IPS DF 4.7 (cell line): ENCODE results near the gene ZNF155.
"Not testable (repeated sequence)": the region's sequence is repeated elsewhere in the genome, so short reads cannot be mapped to it uniquely, and the experiment has no call there.

Source experiments
- DNase-seq: peaks from one replicate; pipeline ENCODE4 v3.0.0-alpha.2; 2013; ENCODE audit warnings: low spot score; ENCODE audit errors: extremely low read depth

Gene ZNF155

DNA sequence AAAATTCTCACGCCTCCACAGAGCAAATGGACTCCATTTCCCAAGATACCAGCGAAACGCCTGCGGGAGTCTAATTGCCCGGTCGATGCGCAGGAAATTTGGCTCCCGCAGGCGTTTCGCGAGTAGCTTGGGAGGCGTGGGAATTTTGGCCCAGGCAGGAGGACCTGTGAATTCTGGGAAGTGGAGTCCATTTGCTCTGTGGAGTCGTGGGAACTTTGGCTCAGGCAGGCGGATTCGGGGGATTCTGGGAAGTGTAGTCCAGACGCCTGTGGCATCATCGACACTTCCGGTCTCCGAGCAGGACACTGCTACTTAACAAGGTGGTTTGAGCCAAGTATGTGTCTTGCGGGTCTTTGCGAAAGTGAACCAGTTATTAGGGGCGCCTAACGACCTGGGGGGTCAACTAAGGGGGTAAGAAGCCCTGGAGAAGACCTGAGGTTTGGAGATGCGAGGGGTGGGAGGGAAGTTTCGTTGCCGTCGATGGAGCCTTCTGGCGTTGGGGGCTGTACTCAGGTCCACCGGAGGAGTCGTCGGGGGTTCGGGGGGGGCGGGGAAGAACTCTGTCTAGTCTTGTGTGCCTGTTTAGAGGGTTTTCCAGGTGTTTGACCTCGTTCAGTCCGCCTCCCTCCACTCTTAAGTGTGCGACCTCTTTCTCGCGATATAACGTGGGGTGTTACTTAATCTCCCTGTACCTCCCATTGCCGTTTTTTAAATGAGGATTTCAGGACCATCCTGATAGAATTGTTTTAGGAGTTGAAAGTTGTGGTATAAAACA is at the start of gene ZNF155:
ZNF155 (plus strand) TSS at position 277 of the 775 bp plus-strand sequence. CDS start 4,356 bp downstream, outside the sequence.
- peak; percentile 97 for DNase-seq

GRCh38 chr19:43934985-43935708 is 48.8 kb upstream of the ZNF155 start, which contains the start of gene ZNF45:
Gene ZNF45 (minus strand): TSS chr19:43935282. CDS start chr19:43922185, 13,097 bp downstream.
- DNase-seq: no peak

- DNase-seq: no peak
Measured at GRCh38 chr19:43936188-43936587, 47.8 kb upstream of the ZNF155 start.

GRCh38 chr19:43939557-43940260 is 44.3 kb upstream of the ZNF155 start:
- DNase-seq: no peak

DNA sequence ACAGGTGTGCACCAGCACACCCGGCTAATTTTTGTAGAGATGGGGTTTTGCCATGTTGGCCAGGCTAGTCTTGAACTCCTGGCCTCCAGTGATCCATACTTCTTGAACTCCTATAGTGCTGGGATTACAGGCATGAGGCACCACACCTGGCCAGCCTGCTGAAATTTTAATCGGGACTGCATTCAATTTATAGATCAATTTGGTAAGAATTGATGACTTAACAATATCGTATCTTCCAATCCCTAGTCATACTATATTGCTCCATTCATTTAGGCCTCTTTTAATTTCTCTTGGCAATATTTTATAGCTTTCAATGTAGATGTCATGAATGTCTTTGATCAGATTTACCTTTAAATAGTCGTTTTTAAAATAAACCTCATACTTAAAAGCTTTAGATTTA is 43.3 kb upstream of the ZNF155 start:
- DNase-seq: no peak

GRCh38 chr19:43941209-43941608 is 42.8 kb upstream of the ZNF155 start:
- no peak for DNase-seq

- DNase-seq: not testable (repeated sequence)
Measured at GRCh38 chr19:43947412-43947811, 36.6 kb upstream of the ZNF155 start.

GRCh38 chr19:43949803-43950202 is 34.2 kb upstream of the ZNF155 start:
- not testable (repeated sequence) for DNase-seq

DNA sequence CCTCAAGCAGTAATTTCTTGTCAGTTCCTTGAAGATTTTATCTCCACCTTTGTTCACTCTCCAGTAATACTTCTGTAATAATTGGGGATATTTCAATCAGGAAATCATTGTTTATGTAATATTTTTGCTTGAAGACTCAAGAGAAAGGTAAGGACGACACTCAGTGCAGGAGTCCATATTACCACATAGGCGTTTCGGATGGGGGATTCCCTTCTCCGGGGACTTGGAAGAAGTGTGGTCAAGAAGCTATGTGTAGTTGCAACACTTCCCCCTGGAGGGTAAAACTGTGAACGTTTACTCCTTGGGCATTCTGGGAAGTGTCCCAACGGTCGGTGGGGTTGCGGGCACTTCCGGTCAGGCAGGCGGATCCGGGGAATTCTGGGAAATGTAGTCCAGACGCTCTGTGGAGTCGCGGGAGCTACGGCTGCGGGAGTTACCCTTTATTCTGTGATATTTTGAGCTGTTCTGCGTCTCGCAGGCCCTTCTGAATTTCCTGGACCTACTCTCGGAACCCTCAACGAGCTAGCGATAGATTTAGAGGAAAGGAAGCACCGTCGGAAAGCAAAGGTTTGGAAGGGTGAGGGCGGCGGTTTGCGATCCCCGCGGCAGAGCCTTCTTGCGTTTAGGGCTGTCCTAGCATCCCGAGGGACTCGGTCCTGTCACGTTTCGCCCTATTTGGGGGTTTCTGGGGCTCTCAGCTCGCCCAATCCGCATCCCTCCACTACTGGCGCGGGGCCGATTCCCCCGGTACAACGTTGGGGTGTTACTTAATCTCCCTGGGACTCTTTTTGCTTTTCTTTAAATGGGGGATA is 32.9 kb upstream of the ZNF155 start, which contains the start of gene ZNF221:
ZNF221 (plus strand) TSS at position 395 of the 812 bp plus-strand sequence. CDS start 11,499 bp downstream, outside the sequence.
- DNase-seq: peak; percentile 91

DNA sequence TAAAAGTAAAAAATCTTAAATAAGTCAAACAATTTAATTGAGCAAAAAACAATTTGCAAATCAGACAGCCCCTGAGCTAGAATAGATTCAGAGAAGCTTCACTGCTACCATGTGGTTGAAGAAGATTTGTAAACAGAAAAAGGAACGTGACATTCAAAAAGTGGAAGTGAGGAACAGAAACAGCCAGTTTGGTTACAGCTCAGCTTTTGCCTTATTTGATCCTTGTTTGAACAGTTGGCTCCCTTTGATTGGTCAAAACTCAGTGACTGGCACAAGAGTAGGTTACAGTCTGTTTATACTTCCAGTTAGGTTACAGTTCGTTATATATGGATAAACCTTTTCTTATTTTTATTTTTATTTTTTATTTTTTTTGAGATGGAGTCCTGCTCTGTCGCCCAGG is 27.2 kb upstream of the ZNF155 start:
- DNase-seq: no peak

GRCh38 chr19:43957891-43958290 is 26.1 kb upstream of the ZNF155 start:
- DNase-seq: no peak

DNA sequence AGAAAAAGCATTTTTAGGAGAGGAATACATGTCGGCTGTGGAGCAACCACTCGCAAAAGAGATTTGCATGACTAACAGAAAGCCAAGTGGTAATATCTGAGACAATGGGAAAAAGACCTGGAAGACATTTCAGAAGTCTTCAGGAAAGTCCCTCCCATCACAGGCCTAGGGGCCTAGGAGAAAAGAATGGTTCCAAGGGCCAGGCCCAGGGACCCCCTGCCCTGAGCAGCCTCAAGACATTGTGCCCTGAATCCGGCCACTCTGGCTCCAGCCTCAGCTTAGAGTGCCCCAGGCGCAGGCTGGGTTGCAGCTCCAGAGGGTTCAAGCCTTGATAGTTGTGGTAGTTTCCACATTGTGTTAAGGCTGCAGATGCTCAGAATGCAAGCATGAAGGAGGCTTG is 23.6 kb upstream of the ZNF155 start:
- DNase-seq: no peak

DNA sequence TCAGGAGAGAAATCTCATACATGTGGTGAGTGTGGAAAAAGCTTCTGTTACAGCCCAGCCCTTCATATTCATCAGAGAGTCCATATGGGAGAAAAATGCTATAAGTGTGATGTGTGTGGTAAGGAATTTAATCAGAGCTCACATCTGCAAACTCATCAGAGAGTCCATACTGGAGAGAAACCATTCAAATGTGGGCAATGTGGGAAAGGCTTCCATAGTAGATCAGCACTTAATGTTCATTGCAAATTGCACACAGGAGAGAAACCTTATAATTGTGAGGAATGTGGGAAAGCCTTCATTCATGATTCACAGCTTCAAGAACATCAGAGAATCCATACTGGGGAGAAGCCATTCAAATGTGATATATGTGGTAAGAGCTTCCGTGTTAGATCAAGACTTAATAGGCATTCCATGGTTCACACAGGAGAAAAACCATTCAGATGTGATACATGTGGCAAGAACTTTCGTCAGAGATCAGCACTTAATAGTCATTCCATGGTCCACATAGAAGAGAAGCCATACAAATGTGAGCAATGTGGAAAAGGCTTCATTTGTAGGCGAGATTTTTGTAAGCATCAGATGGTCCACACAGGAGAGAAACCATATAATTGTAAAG is 17.8 kb upstream of the ZNF155 start:
- no peak for DNase-seq

DNA sequence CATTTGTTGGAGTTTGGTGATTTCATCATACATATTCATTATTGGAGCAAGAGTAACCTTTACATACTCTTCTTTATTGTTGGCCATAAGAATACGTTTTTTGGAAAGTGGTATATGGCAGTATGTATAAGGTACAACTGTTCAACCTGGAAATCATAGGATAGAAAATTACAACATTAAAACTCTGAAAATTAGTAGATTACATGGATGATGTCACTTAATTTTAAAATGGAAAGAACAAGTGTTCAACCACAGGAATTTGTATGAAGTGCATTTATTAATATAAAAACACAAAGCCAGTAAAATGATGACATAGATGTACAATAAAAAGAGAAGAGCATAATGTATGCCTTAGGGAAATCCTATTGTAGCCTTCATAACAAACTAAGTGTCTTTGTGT is 7.3 kb upstream of the ZNF155 start:
- DNase-seq: no peak

GRCh38 chr19:43983544-43983911 is 460 bp upstream of the ZNF155 start:
- DNase-seq: no peak

DNA sequence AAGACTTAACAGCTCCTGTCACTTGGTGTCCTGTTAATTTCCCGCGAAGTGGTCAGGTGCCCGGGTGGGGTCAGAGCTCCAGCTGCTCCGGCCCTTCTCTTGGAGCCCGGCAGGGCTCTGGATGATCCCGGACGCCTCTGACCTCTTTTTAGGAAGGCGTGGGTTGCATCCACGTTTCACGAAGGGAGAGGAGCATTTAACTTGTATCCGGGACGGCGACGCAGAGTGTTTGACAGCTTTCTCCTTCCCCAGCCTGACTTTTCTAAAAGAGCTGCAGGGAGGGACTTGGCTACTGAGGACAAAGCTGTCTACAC is 656 bp downstream of the ZNF155 start:
- DNase-seq: no peak

GRCh38 chr19:43997631-43998290 is 13.8 kb downstream of the ZNF155 start:
- DNase-seq: no peak

- DNase-seq: no peak
Measured at GRCh38 chr19:44002212-44002565, 18.2 kb downstream of the ZNF155 start.

DNA sequence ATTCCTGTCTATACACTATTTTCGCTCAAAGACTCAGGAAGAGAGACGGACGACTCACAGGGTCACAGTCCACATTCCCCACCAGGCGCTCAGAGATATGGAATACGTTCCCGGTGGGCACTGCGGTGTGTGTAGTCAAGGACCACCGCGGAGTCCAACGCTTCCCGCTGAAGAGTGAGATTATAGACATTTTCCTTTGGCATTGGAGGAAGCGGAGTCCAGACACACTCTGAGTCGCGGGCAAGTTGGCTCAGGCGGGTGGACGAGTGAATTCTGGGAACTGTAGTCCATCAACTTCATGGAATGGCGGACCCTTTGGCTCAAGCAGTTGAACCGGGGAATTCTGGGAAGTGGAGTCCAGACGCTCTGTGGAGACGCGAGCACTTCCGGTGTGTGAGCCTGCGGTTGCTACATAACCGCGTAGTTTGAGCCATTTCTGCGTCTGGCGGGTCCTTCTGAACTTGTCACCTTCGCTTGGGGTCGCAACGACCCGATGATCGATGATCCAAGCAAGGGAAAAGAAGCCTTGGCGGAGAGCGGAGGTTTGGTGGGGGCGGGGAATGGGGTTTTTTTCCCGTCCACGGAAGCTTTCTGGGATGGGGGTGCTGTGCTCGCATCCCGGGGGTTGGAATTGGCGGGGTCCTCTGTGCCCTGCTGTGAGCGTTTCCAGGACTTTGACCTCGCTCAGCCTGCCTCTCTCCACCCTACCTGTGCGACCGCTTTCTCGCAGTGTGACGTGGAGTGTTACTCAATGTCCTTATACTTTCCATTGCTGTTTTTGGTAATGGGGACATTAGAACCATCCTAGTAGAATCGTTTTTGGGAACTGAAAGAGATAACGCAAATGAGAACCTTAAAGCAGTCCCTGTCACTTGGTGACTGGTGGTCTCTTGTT is 18.8 kb downstream of the ZNF155 start, which contains the start of gene ZNF230:
ZNF230 (plus strand) TSS at position 392 of the 895 bp plus-strand sequence. CDS start 4,122 bp downstream, outside the sequence.
- DNase-seq: peak; percentile 89
